COLO829 (cell line): ENCODE measurements around the gene ZNF678.
"Not testable (repeated sequence)": the region's sequence is repeated elsewhere in the genome, so short reads cannot be mapped to it uniquely, and the experiment has no call there.

ENCODE experiments used
- DNase-seq: peaks from one replicate; pipeline ENCODE4 v3.0.0; 2012; ENCODE audit warnings: low spot score

Gene ZNF678

GRCh38 chr1:227604446-227604845 lies 41.1 kb downstream of the ZNF678 start:
- DNase-seq: no peak

DNA sequence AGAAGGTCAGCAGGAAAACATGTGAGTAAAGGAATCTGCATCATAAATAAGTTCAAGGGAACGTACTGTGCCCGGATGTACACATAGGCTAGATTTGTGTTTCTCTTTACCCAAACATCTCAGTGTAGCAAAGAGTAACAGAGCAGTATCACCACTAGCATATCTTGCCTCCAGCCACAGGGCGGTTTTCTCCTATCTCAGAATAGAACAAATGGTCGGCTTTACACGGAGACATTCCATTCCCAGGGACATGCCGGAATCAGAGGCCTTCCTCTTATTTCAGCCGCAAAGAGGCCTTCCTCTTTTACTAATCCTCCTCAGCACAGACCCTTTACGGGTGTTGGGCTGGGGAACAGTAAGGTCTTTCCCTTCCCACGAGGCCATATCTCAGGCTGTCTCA lies 42.9 kb downstream of the ZNF678 start:
- DNase-seq: not testable (repeated sequence)

DNA sequence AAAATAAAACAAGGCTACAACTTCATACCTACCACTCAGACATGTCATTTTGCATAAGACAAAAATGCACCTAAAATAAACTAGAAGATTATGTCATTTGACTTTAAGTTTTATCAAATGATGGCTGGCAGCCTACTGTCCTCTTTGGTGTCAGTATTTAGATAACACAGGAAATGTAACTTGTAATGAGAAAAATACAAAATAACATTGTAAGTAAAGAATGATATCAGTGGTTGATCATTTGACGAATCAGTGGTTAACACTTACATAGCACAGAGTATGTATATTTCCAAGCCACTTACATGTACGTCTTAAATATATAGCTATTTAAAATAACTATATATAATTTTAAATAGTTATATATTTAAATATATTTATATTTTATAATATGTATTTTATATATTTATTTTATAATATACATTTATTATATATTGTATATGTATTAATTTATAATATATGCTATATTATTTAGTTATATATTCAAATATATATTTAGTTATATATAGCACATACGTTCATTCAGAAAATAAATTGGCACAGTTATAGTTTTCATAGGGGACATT lies 44.1 kb downstream of the ZNF678 start:
- DNase-seq: no peak

DNA sequence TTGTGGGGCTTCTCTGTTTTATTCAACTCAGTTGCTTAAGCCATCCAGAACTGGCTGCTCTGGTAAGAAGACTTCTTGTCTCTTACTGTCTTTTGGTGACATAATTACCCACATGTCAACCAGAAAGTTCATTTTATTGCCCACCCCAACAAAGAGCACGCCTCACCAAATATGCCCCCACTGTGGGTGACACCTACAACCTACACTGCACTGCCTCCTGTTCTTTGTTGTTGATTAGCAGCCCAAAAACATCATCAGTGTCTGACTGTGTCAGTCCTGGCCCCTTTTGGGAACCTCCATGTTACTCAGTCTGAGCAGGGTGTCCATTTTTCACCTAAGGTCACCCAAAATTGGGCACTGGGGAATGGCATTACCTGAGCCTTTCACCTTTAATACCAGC lies 49.3 kb downstream of the ZNF678 start:
- DNase-seq: no peak

- DNase-seq: no peak
Observed at GRCh38 chr1:227613526-227613925, 50.2 kb downstream of the ZNF678 start.

GRCh38 chr1:227621211-227621610 lies 57.9 kb downstream of the ZNF678 start:
- DNase-seq: no peak

GRCh38 chr1:227622739-227623475 lies 59.6 kb downstream of the ZNF678 start:
- no peak for DNase-seq

GRCh38 chr1:227632325-227632724 lies 69.0 kb downstream of the ZNF678 start:
- no peak for DNase-seq

- no peak for DNase-seq
Observed at GRCh38 chr1:227635596-227635995, 72.2 kb downstream of the ZNF678 start.

GRCh38 chr1:227654431-227654830 lies 91.1 kb downstream of the ZNF678 start:
- DNase-seq: no peak

DNA sequence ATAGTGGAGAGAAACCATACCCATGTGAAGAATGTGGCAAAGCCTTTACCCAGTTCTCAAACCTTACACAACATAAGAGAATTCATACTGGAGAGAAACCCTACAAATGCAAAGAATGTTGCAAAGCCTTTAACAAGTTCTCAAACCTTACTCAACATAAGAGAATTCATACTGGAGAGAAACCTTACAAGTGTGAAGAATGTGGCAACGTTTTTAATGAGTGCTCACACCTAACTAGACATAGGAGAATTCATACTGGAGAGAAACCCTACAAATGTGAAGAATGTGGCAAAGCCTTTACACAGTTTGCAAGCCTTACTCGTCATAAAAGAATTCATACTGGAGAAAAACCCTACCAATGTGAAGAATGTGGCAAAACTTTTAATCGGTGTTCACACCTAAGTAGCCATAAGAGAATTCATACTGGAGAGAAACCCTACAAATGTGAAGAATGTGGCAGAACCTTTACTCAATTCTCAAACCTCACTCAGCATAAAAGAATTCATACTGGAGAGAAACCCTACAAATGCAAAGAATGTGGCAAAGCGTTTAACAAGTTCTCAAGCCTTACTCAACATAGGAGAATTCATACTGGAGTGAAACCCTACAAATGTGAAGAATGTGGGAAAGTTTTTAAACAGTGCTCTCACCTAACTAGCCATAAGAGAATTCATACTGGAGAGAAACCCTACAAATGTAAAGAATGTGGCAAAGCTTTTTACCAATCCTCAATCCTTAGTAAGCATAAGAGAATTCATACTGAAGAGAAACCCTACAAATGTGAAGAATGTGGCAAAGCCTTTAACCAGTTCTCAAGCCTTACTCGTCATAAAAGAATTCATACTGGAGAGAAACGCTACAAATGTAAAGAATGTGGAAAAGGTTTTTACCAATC lies 91.7 kb downstream of the ZNF678 start:
- DNase-seq: no peak

- no peak for DNase-seq
Observed at GRCh38 chr1:227661495-227661894, 98.1 kb downstream of the ZNF678 start.

- no peak for DNase-seq
Observed at GRCh38 chr1:227662933-227663332, 99.6 kb downstream of the ZNF678 start.

- DNase-seq: no peak
Observed at GRCh38 chr1:227666286-227666685, 102.9 kb downstream of the ZNF678 start.

GRCh38 chr1:227673441-227673840 lies 110.1 kb downstream of the ZNF678 start:
- no peak for DNase-seq

- no peak for DNase-seq
Observed at GRCh38 chr1:227685807-227686206, 122.5 kb downstream of the ZNF678 start.

GRCh38 chr1:227697321-227697864 lies 134.0 kb downstream of the ZNF678 start:
- DNase-seq: no peak

DNA sequence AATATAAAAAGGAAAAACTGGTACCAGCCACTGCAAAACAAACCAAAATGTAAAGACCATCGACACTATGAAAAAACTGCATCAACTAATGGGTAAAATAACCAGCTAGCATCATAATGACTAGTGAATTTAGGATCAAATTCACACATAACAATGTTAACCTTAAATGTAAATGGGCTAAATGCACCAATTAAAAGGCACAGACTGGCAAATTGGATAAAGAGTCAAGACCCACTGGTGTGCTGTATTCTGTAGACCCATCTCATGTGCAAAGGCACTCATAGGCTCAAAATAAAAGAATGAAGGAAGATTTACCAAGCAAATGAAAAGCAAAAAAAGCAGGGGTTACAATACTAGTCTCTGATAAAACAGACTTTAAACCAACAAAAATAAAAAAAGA lies 138.3 kb downstream of the ZNF678 start:
- not testable (repeated sequence) for DNase-seq

GRCh38 chr1:227707846-227708245 lies 144.5 kb downstream of the ZNF678 start:
- no peak for DNase-seq

- no peak for DNase-seq
Observed at GRCh38 chr1:227709451-227709850, 146.1 kb downstream of the ZNF678 start.

DNA sequence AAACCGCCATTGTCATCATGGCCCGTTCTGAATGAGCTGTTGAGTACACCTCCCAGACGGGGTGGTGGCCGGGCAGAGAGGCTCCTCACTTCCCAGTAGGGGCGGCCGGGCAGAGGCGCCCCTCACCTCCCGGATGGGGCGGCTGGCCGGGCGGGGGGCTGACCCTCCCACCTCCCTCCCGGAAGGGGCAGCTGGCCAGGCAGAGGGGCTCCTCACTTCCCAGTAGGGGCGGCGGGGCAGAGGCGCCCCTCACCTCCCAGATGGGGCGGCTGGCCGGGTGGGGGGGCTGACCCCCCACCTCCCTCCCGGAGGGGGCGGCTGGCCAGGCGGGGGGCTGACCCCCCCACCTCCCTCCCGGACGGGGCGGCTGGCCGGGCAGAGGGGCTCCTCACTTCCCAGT lies 147.1 kb downstream of the ZNF678 start:
- DNase-seq: not testable (repeated sequence)

DNA sequence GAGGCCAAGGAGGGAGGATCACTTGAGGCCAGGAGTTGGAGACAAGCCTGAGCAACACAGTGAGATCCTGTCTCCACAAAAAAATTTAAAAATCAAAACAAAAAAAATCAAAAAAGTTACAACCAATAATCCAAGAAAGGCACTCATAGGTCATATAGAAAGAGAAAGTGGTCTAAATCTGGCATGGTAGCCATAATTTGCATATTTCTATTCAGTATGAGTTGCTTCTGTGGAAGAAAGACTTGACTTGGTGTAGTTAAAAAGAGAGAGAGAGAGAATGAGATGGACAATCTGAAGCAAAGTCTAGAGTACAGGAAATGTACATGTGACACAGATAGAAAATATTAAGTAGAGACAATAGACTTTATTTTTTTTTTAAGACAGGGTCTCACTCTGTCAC lies 149.3 kb downstream of the ZNF678 start:
- DNase-seq: no peak

DNA sequence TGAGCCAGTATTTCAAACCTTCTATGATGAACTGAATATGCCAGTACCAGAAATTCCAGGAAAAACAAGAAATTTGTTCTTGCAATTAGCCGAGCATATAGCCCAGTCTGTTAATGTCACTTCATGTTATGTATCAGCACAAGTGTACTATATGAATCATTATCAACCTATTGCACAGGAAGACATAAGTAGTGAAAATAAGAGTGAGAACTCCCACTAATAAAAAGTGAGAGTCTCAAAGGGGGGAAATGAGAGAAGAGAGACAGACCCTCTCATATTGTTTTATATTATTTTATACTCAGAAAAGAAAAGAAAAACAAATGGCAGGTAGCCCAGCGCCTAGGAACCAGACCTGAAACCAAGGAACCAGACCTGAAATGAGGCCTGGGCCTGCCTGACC lies 155.6 kb downstream of the ZNF678 start:
- no peak for DNase-seq
